ENCODE data around the gene B4GALNT2. TPM values are rescaled to one million over a fixed set of nuclear protein-coding genes. Genes with fewer than 3 reads are reported as not detected.
A peak's percentile ranks its signal among the peaks of the same experiment; 100 is the strongest.
"Not testable (repeated sequence)": the region's sequence is repeated elsewhere in the genome, so short reads cannot be mapped to it uniquely, and the experiment has no call there.

The B4GALNT2 gene, protein sequence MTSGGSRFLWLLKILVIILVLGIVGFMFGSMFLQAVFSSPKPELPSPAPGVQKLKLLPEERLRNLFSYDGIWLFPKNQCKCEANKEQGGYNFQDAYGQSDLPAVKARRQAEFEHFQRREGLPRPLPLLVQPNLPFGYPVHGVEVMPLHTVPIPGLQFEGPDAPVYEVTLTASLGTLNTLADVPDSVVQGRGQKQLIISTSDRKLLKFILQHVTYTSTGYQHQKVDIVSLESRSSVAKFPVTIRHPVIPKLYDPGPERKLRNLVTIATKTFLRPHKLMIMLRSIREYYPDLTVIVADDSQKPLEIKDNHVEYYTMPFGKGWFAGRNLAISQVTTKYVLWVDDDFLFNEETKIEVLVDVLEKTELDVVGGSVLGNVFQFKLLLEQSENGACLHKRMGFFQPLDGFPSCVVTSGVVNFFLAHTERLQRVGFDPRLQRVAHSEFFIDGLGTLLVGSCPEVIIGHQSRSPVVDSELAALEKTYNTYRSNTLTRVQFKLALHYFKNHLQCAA
- not detected in 2 replicates for total RNA-seq
- not detected for polyA plus RNA-seq (2012)

DNA sequence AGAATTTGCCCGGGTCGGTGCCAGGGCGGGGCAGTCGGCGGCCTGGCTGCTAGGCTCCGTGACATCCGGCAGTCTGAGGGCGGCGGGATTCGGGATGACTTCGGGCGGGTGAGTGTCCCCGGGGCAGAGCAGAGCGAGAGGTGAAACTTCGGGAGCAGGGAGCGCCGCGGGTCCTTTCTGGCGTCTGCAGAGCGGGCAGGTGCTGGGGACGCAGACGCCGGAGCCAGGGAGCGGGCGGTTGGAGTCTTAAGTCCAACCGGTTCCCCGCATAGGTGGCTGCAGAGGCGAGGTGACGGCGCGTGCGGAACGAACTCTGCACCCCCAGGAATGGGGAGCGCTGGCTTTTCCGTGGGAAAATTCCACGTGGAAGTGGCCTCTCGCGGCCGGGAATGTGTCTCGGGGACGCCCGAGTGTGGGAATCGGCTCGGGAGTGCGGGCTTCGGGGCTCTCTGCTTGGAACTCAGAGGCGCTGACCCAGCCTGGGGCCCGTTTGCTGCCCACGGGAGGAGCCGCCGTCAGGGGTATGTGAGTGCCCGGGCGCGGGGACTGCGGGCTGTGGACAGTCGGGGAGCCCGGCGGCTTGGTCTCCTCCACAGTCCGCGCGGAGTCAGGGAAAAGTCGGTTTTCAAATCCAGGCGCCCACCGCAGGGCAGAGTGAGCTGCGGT lies at the start of gene B4GALNT2:
TSS of gene B4GALNT2 (plus strand) at position 71 of the 666 bp plus-strand sequence. CDS start at position 95, 24 bp downstream.
- DNase-seq (ENCODE audit: low read depth), result no peak

DNA sequence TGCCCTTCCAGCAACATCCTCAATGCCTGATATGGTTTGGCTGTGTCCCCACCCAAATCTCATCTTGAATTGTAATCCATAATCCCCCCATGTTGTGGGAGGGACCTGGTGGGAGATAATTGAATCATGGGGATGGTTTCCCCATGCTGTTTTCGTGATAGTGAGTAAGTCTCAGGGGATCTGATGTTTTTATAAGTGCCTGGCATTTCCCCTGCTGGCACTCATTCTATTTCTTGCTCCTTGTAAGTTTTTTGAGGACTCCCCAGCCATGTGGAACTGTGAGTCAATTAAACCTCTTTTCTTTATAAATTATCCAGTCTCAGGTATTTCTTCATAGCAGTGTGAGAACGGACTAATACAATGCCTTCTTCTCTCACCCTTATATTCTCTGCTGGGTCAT lies 47.5 kb upstream of the B4GALNT2 start:
- not testable (repeated sequence) for DNase-seq (ENCODE audit: low read depth)

DNA sequence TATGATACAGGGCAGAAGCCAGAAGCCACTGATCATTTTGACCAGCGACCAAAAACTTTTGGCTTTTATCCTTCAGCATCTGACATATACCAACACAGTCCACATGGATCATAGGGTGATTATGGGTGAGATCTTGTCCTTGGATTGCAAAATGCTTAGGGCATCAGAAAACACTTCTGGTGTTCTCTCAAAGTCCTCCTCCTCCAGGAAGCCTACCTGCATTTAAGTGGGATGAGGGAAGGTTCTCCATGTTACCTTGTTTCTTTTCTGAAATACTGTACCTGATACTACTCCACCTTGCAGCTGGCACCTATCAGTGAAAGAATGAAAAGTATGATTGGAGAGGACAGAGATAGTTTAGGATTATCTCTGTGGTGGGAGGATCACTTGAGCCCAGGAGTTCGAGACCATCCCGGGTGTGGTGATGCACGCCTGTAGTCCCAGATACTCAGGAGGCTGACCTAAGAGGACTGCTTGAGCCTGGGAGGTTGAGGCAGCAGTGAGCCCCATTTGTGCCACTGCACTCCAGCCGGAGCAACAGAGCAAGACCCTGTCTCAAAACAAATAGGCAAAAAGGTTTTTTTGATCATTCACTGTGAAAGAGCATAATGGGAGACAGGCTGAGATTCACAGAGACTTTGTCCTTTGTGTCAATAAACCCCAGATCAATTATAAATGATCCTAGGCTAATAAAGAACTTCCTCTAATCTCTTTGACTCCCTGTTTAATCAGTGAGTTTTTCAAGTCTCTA lies 46.8 kb upstream of the B4GALNT2 start:
- no peak for DNase-seq (ENCODE audit: low read depth)

DNA sequence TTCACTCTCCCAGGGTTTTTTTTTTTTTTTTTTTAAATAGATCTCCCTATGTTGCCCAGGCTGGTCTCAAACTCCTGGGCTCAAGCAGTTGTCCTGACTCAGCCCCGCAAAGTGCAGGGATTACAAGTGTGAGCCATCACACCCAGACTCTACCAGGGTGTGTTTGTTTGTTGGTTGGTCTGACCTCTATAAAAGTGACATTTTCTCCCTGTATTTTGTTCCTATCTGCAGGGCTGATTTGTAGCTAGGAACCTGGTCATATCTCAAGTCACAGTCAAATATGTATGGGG lies 46.3 kb upstream of the B4GALNT2 start:
- DNase-seq (ENCODE audit: low read depth), result no peak

DNA sequence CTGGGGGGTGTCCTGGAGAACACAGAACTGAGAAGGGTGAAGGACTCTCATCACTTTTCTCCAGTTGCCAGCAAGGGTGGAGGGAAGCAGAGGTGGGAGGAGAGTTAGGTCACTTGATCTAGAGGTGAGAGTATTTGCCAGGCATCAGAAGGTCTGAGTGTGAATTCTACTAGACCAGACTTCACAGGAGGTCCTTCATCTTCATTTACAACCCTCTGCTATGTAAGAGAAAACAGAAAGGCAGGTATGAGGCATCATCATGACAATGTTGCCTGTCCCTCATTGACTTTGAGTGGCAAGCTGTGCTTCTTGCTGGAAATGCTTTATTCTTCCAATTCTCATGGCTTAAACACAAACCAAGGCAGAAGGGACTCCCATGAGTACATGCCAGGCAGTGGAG lies 45.9 kb upstream of the B4GALNT2 start:
- no peak for DNase-seq (ENCODE audit: low read depth)

DNA sequence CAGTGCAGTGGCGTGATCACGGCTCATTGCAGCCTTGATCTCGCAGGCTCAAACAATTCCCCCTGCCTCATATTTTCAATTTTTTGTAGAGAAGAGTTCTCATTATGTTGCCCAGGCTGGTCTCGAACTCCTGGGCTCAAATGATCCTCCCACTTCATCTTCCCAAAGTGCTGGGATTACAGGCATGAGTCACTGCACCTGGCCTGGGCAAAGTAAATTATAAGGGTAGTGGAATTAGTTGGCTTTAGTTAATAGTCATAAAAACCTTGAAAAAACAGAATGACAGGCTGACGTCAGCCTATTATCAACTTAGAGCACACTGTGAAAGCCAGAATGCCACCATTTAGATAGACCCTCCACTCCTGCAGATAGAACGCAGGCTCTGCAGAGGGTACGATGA lies 43.5 kb upstream of the B4GALNT2 start:
- no peak for DNase-seq (ENCODE audit: low read depth)

DNA sequence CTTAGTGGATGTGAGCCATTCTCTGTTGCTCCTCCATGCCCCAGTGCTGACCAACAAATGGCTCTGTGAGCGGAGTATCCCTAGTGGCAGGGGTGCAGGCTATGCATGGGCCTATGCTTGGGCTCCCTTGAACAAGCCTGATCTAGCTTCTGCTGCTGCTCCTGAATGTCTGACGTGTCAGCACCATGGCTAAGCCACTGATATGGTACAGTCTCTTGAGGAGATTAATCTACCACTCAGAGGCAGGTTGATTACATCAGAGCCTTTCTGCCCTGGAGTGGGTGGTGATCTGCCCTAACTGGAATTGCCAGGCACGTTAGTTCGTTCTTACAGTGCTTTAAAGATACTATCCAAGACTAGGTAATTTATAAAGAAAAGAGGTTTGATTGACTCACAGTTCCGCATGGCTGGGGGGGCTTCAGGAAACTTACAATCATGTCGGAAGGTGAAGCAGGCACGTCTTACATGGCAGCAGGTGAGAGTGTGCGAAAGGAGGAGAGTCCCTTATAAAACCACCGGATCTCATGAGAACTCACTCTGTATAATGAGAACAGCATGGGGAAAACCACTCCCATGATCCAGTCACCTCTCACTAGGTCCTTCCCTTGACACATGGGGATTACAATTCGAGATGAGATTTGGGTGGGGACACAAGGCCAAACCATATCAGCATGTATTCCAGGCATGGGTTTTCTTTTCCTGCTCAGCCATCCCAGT lies 41.5 kb upstream of the B4GALNT2 start:
- no peak for DNase-seq (ENCODE audit: low read depth)

DNA sequence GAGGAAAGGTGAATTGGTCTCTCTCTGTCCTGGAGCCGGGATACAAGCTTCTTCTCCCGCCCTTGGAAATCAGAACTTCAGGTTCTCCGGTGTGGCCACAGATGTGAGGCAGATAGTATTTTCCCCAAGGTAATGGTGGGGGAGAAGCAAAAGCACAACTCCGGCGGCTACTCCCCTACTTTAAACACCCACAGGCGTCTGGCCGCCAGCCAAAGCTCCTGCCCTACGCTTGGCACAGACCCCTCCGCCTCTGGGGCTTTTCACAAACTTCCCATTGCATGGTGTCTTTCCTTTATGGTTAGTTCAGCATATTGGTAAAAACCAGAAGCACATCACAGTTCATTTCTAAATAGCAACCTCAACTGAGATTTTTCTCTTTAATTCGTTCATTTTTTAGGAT lies 39.4 kb upstream of the B4GALNT2 start:
- no peak for DNase-seq (ENCODE audit: low read depth)

DNA sequence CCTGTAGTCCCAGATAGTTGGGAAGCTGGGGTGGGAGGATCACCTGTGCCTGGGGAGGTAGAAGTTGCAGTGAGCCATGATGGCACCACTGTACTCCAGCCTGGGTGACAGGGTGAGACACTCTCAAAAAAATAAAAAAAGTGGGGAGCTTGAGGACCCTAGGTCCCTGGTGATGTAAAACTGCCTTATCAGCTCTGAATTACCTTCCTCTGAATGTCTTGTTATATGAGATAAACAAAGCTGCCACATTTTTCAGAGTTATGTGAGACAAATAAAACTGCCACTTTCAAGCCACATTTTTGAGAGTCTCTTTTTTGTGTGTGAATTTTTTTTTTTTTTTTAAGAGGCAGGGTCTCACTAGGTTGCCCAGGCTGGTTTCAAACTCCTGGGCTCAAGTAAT lies 32.0 kb upstream of the B4GALNT2 start:
- no peak for DNase-seq (ENCODE audit: low read depth)

DNA sequence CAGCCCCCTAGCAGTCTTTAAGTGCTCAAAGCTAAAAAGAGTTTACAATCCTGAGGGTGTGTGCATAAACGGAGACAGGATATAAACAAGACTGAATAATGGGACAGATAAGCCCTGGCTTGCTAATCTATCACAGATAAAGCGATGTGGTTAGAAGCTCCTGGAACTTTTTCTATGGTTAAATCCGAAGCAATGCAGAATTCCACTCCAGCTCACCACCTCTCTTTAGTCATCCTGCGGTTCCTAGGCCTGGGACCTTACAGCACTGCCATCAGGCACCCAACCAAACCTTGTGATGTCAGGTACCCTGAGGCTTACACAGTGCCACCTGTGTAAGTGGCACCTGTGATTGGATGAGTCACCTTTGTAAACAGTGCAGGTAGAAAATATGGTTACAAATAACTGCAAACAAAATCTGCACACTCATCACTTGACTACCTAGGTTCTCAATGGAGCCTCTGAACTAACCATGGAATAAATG lies 31.5 kb upstream of the B4GALNT2 start:
- no peak for DNase-seq (ENCODE audit: low read depth)

DNA sequence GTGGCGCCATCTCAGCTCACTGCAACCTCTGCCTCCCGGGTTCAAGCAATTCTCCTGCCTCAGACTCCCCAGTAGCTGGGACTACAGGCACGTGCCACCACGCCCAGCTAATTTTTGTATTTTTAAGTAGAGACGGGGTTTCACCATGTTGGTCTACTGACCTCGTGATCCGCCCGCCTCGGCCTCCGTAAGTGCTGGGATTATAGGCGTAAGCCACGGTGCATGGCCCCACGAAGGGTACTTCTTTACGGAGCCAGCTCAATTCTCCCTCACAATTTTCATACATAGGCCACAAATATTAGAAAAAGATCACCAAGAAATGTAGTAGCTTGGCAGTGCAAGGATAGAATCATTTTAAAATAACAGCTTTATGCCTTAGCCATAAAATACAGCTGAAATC lies 29.2 kb upstream of the B4GALNT2 start:
- not testable (repeated sequence) for DNase-seq (ENCODE audit: low read depth)

DNA sequence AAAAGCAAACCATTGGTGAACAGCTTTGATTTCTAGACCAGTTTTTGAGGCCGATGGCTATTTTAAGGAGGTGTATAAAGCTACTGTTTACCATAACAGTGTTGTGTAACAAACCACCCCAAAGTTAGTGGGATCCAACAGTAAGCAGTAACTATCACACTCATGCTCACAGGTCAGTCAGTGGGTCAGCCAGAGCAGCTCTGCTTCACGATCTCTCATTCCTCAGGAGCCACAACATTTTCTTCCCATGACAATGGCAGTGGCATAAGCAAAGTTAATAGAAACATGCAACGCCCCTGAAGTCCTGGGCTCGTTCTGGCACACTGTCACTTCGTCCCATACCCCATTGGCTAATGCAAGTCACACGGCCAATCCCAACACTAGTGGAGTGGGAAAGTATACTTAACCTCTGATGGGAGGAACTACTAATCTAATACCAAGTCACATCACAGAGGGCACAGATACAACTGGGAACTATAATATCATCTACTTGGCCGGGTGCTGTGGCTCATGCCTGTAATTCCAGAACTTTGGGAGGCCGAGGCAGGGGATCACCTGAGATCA lies 28.0 kb upstream of the B4GALNT2 start:
- DNase-seq (ENCODE audit: low read depth), result peak; percentile 14

DNA sequence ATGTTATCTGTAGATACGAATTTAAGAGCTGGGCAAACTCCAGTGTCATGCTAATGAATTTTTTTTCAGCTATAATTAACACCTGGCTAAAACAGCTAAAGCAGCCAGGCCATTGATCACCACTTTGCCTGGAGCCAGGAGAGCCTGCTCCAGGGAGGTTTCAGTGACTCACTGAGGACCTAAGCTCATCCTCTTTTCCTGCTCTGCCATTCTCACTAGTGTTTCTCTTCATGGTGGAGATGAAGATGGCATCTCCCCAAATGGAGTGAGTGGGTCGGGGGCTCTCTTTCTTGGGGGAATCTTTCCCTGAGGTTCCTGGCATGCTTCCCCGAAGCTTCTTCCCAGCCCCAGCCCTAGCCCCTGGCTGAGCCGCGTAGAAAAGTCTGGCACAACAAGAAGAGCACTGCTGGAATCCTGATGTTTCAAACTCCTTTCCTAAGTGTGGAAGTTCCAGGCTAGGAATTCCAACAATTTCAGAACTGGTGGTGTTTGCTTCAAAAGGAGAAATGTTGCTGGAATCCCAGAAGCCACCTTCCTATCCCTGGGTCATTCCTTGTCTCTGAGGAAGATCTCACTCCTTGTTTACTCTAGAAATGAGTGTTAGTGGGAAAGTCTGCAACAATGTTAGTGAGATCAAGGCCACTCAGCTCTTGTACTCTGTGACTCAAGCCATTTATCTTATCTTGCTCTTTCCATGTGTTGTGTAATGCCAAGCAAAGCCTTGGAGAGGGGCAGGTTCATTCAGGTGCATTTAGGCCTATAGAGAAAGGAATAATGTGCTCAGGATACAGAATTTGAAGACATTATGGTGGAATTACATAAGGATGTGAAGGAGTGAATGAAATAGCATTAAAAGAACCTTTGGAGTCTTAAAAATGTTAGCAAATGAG lies 26.0 kb upstream of the B4GALNT2 start:
- no peak for DNase-seq (ENCODE audit: low read depth)

DNA sequence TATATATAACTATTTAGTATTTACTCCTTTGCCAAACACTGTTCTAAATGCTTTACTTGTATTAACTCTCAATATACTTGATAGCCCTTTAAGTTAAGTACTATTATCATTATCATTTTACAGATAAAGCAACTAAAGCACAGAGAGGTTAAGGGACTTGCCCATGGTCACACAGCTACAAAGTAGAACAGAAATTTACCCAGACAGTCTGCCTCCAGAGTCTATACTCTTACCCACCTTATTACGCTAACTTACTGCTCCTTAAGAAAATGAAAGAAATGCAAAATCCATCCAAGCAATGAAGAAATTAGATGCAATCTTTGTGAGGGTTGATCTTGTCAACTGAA lies 25.4 kb upstream of the B4GALNT2 start:
- no peak for DNase-seq (ENCODE audit: low read depth)

DNA sequence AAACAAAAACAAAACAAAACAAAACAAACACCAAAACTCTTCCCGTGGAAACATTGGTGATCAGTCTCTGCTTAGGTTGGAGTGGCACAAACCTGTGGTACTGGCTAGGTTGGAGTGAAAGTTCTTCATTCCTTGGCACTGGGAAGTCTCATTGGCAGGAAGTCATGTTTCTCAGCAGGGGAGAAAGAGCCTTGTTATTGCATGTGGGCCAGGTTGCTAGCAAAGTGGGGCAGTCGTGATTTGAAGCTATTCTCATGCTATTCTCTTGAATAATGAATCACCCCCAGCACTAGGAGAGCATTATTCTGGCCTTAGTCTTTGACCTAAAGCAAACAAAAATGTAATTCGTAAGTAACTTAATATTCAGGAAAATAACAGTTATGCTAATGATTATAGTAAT lies 24.3 kb upstream of the B4GALNT2 start:
- peak; percentile 28 for DNase-seq (ENCODE audit: low read depth)

DNA sequence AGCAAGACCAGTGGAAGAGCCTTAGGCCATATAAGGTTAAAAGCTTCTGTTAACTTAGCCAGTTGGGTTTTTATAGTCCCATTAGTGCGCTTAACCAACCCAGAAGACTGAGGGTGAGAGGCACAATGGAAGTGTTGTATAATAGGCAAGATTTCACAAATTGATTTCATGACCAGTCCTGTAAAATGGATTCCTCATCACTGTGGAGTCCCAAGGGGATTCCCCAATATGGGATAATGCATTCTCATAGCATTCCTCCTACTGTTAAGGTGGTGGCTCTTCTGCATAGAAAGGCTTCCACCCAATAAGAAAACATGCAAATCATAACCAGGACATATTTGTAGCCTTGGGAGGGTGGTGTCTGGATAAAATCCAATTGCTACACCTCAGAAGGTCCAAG lies 22.1 kb upstream of the B4GALNT2 start:
- no peak for DNase-seq (ENCODE audit: low read depth)

DNA sequence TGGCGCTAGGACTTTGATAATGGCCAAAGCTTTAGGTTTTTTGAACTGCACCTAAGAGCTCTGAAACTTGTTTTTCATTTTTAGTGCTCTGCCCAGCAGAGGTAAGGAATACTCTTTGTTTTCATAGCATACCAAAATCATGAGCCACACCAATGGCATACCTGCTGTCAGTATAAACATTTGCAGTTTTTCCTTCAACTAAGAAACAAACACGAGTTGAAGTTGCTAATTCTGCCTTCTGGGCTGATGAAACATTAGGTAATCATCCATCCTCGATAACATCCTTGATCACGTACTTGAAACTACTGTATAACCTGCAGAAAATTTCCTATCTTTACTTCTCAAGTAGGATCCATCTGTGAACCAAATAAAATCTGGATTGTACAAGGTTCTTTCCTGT lies 20.6 kb upstream of the B4GALNT2 start:
- DNase-seq (ENCODE audit: low read depth), result no peak

DNA sequence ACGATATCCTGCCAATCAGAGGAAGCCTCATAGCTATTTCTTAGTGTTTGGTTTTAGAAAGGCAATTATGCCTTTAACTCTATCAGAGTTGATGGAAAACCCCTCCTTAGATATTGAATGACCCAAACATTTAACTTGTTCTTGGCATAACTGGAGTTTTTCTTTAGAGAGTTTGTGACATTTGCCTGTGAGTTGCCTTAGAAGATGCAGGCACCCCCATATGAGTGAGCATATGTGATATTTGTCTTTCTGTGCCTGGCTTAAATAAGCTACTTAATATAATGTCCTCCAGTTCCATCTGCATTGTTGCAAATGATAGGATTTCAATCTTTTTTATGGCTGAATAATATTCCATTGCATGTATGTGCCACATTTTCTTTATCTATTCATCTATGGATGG lies 19.6 kb upstream of the B4GALNT2 start:
- no peak for DNase-seq (ENCODE audit: low read depth)

DNA sequence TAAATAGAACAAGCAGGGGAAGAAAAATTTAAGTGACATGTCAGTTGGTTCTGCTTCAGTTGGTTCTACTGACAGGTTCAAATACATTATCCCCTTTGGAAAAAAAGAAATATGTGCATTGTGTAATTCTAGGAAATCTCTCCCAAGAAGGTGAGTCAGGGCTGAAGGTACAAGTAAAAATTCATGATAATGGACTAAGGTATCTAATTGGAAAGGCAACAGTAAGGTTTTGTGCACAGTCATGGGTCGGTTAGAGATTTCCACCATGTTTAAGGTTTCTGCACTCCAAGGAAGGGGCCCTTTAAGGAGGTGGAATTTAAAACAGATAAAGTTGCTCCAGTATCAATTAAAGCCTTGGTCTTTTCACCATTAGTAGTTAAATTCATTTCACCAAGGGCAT lies 17.9 kb upstream of the B4GALNT2 start:
- DNase-seq (ENCODE audit: low read depth), result no peak

Measured in myocyte (in vitro differentiated cells).